GM12878 (cell line): ENCODE data around the gene TDRD9. TPM values are rescaled to one million over a fixed set of nuclear protein-coding genes. Genes with fewer than 3 reads are reported as not detected.

Source experiments
- ATAC-seq: fragments of 200-7000 bp; cut with Tn5 transposase; 3 replicates; pipeline ENCODE4 v1.9.1; 2020; ENCODE audit warnings: mild to moderate bottlenecking, moderate library complexity
- BruUV-seq: library from RNA; stranded (reverse); fragments of 400-500 nt; replicated peaks from 2 replicates; lab custom pipeline; 2021; lab: Mats Ljungman, UMichigan
- CTCF ChIA-PET: fragments of 300-600 bp; sonication (Branson Sonifier 250); formaldehyde crosslinking; extraction: SDS; loops from one replicate; lab custom pipeline; 2021; ENCODE audit warnings: inconsistent platforms; lab: Yijun Ruan, JAX
- POLR2A ChIA-PET: fragments of 350-600 bp; formaldehyde crosslinking; extraction: SDS; loops from one replicate; lab custom pipeline; 2021; ENCODE audit warnings: inconsistent platforms; lab: Charles Lee
- RAD21 ChIA-PET: fragments of 300-600 bp; sonication (Branson Sonifier 250); formaldehyde crosslinking; loops from one replicate; lab custom pipeline; 2023; ENCODE audit warnings: antibody characterized with exemption; ENCODE audit not compliant: unreplicated experiment; lab: Charles Lee
- SMC1A ChIA-PET: fragments of 300-600 bp; sonication (Branson Sonifier 250); formaldehyde crosslinking; loops from one replicate; lab custom pipeline; 2023; ENCODE audit not compliant: unreplicated experiment, uncharacterized antibody; lab: Charles Lee
- DNase-seq: peaks from one replicate; pipeline ENCODE4 v3.0.0-alpha.2; 2011; ENCODE audit warnings: low read depth, low spot score
- FAIRE-seq: peaks from 3 replicates; lab custom pipeline; 2011; peaks lifted over from hg19 to GRCh38; lab: Jason Lieb, UNC
- H2AFZ ChIP-seq: 2 replicates; pipeline ENCODE4 v1.6.0; 2011; ENCODE audit warnings: low read depth, low read length, control low read depth; ENCODE audit not compliant: control insufficient read depth
- H3K27ac ChIP-seq: 2 replicates; pipeline ENCODE4 v1.5.1; 2011; ENCODE audit warnings: control low read depth; ENCODE audit not compliant: control insufficient read depth, insufficient read depth
- H3K27me3 ChIP-seq, 2 experiments: replicated peaks in 1 of 2; 2 replicates each; pipeline versions ENCODE4 v1.6.0 to v1.6.1; 2011; ENCODE audit warnings: low read length in 1 of 2; ENCODE audit not compliant: control insufficient read depth in 2 of 2, insufficient read depth in 2 of 2
- H3K36me3 ChIP-seq, 2 experiments: 2 replicates each; pipeline ENCODE4 v1.5.1; 2011; ENCODE audit warnings: low read length in 1 of 2; ENCODE audit not compliant: control insufficient read depth in 2 of 2, insufficient read depth in 2 of 2
- H3K4me1 ChIP-seq: 2 replicates; pipeline ENCODE4 v1.6.1; 2011; ENCODE audit warnings: mild to moderate bottlenecking, low read length, moderate library complexity, mixed read lengths; ENCODE audit not compliant: control insufficient read depth, insufficient read depth
- H3K4me2 ChIP-seq: 2 replicates; pipeline ENCODE4 v1.6.0; 2011; ENCODE audit warnings: control low read depth; ENCODE audit not compliant: control insufficient read depth, insufficient read depth
- H3K4me3 ChIP-seq: fragments of 200-600 bp; sonication (generic); 2 replicates; pipeline ENCODE4 v1.5.1; 2016
- H3K79me2 ChIP-seq: 2 replicates; pipeline ENCODE4 v1.6.0; 2011; ENCODE audit warnings: low read length; ENCODE audit not compliant: control insufficient read depth, insufficient read depth
- H3K9ac ChIP-seq: 2 replicates; pipeline ENCODE4 v1.8.0; 2011; ENCODE audit warnings: low read length, control low read depth, mixed read lengths; ENCODE audit not compliant: control insufficient read depth, insufficient read depth
- H3K9me3 ChIP-seq: replicated peaks from 3 replicates; pipeline ENCODE4 v1.5.1; 2011; ENCODE audit warnings: mild to moderate bottlenecking, low read length; ENCODE audit not compliant: control insufficient read depth, insufficient read depth
- H4K20me1 ChIP-seq: 2 replicates; pipeline ENCODE4 v1.6.0; 2011; ENCODE audit not compliant: control insufficient read depth, insufficient read depth
- BCL11A ChIP-seq: IDR thresholded peaks from 2 replicates; pipeline ENCODE4 v1.6.1; 2011; ENCODE audit warnings: low read depth, low read length
- CBX5 ChIP-seq: sonication (generic); IDR thresholded peaks from 2 replicates; pipeline ENCODE4 v1.6.1; 2016; ENCODE audit warnings: low read depth, moderate library complexity, mild to moderate bottlenecking, inconsistent platforms
- CREM ChIP-seq: IDR thresholded peaks from 2 replicates; pipeline ENCODE4 v1.6.1; 2014; ENCODE audit warnings: antibody characterized with exemption, low read depth
- DPF2 ChIP-seq: fragments of 450-650 bp; IDR thresholded peaks from 2 replicates; pipeline ENCODE4 v1.6.1; 2017; ENCODE audit warnings: mild to moderate bottlenecking
- E4F1 ChIP-seq: fragments of 450-650 bp; IDR thresholded peaks from 2 replicates; pipeline ENCODE4 v1.6.1; 2018; ENCODE audit warnings: borderline replicate concordance, mild to moderate bottlenecking; ENCODE audit not compliant: partially characterized antibody
- EZH2 ChIP-seq: IDR thresholded peaks from 2 replicates; pipeline ENCODE4 v1.6.1; 2012; ENCODE audit warnings: low read depth, mild to moderate bottlenecking, control low read depth, inconsistent platforms, low read length, borderline replicate concordance; ENCODE audit not compliant: control insufficient read depth
- NRF1 ChIP-seq: conservative IDR thresholded peaks from 2 replicates; pipeline ENCODE4 v1.6.1; 2011; ENCODE audit warnings: mild to moderate bottlenecking, low read depth, low read length, improper control_type of control experiment
- PKNOX1 ChIP-seq: fragments of 450-650 bp; IDR thresholded peaks from 2 replicates; pipeline ENCODE4 v1.6.1; 2016; ENCODE audit warnings: mild to moderate bottlenecking
- PML ChIP-seq: IDR thresholded peaks from 2 replicates; pipeline ENCODE4 v1.6.1; 2012; ENCODE audit warnings: low read length, inconsistent platforms
- RAD21 ChIP-seq: IDR thresholded peaks from 2 replicates; pipeline ENCODE4 v1.6.1; 2011; ENCODE audit warnings: mild to moderate bottlenecking, low read depth, low read length, moderate library complexity; ENCODE audit not compliant: insufficient read depth
- SIX5 ChIP-seq: IDR thresholded peaks from 2 replicates; pipeline ENCODE4 v1.6.1; 2011; ENCODE audit warnings: mild to moderate bottlenecking, low read depth, low read length, moderate library complexity; ENCODE audit not compliant: severe bottlenecking
- YY1 ChIP-seq: IDR thresholded peaks from 2 replicates; pipeline ENCODE4 v1.6.1; 2011; ENCODE audit warnings: low read depth, mild to moderate bottlenecking, low read length
- ZNF24 ChIP-seq: fragments of 450-650 bp; IDR thresholded peaks from 2 replicates; pipeline ENCODE4 v1.6.1; 2017; ENCODE audit warnings: antibody characterized with exemption, mild to moderate bottlenecking
- ZNF687 ChIP-seq: fragments of 450-650 bp; IDR thresholded peaks from 2 replicates; pipeline ENCODE4 v1.6.1; 2017; ENCODE audit warnings: mild to moderate bottlenecking, moderate library complexity
- ZZZ3 ChIP-seq: IDR thresholded peaks from 2 replicates; pipeline ENCODE4 v1.6.1; 2011; ENCODE audit warnings: low read depth; ENCODE audit not compliant: control insufficient read depth, insufficient read length
- WGBS: methylation state at CpG from one replicate; pipeline ENCODE4 v1.1.6; 2016; ENCODE audit warnings: low lambda C conversion rate; ENCODE audit not compliant: insufficient replicate concordance, insufficient coverage; ENCODE audit errors: missing lambda C conversion rate; 5-methylcytosine and 5-hydroxymethylcytosine counted together
- in situ Hi-C: fragments of 300-500 bp; cut with MboI; formaldehyde crosslinking; loops from 9 replicates; pipeline ENCODE4 v1.14.3; 2018; ENCODE audit warnings: mixed read lengths
- intact Hi-C: fragments of 100-400 bp; cut with micrococcal nuclease; formaldehyde crosslinking; loops from one replicate; pipeline ENCODE4 v1.14.2; 2022; ENCODE audit not compliant: unreplicated experiment
- polyA plus RNA-seq, 11 experiments: library from polyadenylated mRNA; depleted of rRNA in 4 of 11; unstranded in 6 of 11; stranded (reverse) in 5 of 11; fragments of >200 nt; fragmentation: Nextera tagmentation in 4 of 11; fragmentation: Illumina TruSeq in 1 of 11; extraction: Ambion mirVana in 4 of 11; extraction: Trizol in 1 of 11; gene quantifications; 1 replicate in 1 of 11; 2 replicates in 10 of 11; pipeline versions ENCODE4 v1.2.1 to v1.2.3, GENCODE V29; 2011 to 2016; ENCODE audit warnings: inconsistent platforms in 2 of 11, missing spikeins in 2 of 11, low read depth in 1 of 11
- total RNA-seq, 4 experiments: library from RNA; depleted of rRNA in 3 of 4; stranded (reverse); fragments of >200 nt in 3 of 4; fragmentation: Illumina TruSeq in 1 of 4; extraction: Trizol in 1 of 4; gene quantifications; 2 replicates each; pipeline versions ENCODE4 v1.2.1 to v1.2.3, GENCODE V29; 2013 to 2021

TDRD9 gene
- total and polyA plus RNA-seq, 10 of the 15 experiments (the other 5 are each of a cell fraction or from before 2014, with no cell fraction given) = 0.12 TPM; not detected in 9

GRCh38 chr14:103882503-103883262, 45.6 kb upstream of the TDRD9 start:
- H3K9me3 ChIP-seq = no peaks in the 10 kb centered on the region
- ChIA-PET POLR2A (no interaction called here), CTCF (interaction anchor here (0.7 kb wide), 1 partner anchor 18 kb away, joined by 3 read pairs; no protein-coding TSS in a partner anchor), SMC1A (no interaction called here), RAD21 (no interaction called here)
- peaks cover 0 to 3% of the 10 kb centered on the region in 2 experiments; a peak in 2 of 4 replicates for H3K27me3 ChIP-seq
- H3K4me2 ChIP-seq = no peak overlapping the region
- H4K20me1 ChIP-seq = no peaks in the 10 kb centered on the region
- no peak overlapping the region for H2AFZ ChIP-seq
- H3K4me3 ChIP-seq = no peak overlapping the region
- no peak for ATAC-seq
- intact Hi-C loops = no loop called here
- DNase-seq = no peak
- no peak overlapping the region for H3K27ac ChIP-seq
- WGBS = 68% methylated on average over 20 of the region's 20 CpGs
- no peaks in the 10 kb centered on the region for H3K79me2 ChIP-seq
- BruUV-seq = no TSS peak
- no peaks in the 10 kb centered on the region for H3K36me3 ChIP-seq
- no peak overlapping the region for H3K9ac ChIP-seq
- H3K4me1 ChIP-seq = no peaks in the 10 kb centered on the region
- no peak for FAIRE-seq
- in situ Hi-C loops = no loop called here
- TF ChIP-seq CREM (no peak), YY1 (no peak), SIX5 (no peak), ZNF687 (no peak), E4F1 (no peak), CBX5 (no peak), RAD21 (no peak), BCL11A (no peak), ZZZ3 (no peak), EZH2 (no peak), PML (no peak), ZNF24 (no peak), PKNOX1 (no peak), NRF1 (no peak), DPF2 (no peak)
